ENCODE data around the gene RFFL. TPM values are rescaled to one million over a fixed set of nuclear protein-coding genes. Genes with fewer than 3 reads are reported as not detected.
A peak's percentile ranks its signal among the peaks of the same experiment; 100 is the strongest.

The RFFL gene
- total RNA-seq, 4 donors from 2014 or later, result 16.5 to 31.9 (median 21.4) TPM

DNA sequence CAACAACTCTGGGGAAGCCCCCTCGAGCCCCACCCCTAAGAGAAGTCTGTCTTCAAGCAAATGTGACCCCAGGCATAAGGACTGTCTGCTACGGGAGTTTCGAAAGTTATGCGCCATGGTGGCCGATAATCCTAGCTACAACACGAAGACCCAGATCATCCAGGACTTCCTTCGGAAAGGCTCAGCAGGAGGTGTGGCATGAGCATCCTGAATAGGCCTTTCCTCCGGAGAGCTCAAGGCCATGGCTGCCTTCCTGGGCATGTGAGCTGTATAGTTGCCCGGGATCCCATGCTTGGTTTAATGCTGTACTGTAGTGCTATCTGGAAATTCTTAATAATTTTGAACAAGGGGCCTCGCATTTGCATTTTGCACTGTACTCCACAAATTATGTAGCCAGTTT lies 74.0 kb downstream of the RFFL start:
- intact Hi-C loops (cut with DNase I; ENCODE audit: low total_unique reads), result no loop called here
- no peak overlapping the region for H3K4me3 ChIP-seq (ENCODE audit: low read depth, poor library complexity, severe bottlenecking)
- DNase-seq (ENCODE audit: low spot score in 2 of 2), result no peak
- WGBS, 2 donors, result 91 to 93% methylated on average over 10 of the region's 10 CpGs
- TF ChIP-seq CTCF (IDR thresholded peaks at IDR 0.05) (no peak), POLR2A (IDR thresholded peaks at IDR 0.05) (no peak)

DNA sequence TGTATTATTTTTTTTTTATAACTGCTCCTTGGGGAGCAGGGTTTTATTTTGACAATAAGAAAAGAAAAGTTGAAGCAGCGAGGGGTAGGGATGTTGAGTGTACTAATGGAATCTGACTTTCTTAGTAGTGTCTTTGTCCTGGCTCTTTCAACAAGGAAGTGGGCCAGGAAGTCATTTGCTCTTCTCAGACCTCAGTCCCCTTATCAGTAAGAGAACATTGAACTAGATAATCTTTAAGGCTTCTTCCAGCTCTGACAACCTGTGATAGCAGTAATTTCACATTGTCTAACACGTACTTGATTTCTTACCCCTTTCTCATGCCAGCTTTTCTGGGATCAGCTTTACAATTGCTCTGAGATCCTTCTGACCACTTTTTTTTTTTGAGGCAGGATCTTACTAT lies 74.9 kb downstream of the RFFL start:
- intact Hi-C loops (cut with DNase I; ENCODE audit: low total_unique reads), result no loop called here
- WGBS, 2 donors, result 86 to 93% methylated on average over 2 of the region's 2 CpGs
- DNase-seq (ENCODE audit: low spot score in 2 of 2), result no peak
- no peak overlapping the region for H3K4me3 ChIP-seq (ENCODE audit: low read depth, poor library complexity, severe bottlenecking)
- TF ChIP-seq CTCF (IDR thresholded peaks at IDR 0.05) (no peak), POLR2A (IDR thresholded peaks at IDR 0.05) (no peak)

DNA sequence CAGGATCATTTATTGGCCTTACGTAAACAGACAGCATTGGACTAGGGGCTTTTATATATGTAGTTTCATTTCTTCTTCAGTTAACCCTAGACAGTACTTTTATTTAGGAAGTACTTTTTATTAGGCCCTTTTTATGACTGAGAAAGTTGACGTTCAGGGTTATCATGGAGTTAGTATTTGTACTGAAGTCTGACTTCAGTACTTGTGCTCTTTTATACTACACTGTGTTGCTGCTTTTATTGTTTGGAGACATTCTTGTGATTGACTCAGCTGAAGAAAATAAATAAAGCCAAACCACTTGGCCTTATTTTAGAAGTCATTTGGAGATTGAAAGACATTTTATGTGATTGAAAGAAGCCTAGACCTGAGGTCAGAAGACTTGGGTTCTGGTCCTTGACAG lies 76.3 kb downstream of the RFFL start:
- intact Hi-C loops (cut with DNase I; ENCODE audit: low total_unique reads), result no loop called here

DNA sequence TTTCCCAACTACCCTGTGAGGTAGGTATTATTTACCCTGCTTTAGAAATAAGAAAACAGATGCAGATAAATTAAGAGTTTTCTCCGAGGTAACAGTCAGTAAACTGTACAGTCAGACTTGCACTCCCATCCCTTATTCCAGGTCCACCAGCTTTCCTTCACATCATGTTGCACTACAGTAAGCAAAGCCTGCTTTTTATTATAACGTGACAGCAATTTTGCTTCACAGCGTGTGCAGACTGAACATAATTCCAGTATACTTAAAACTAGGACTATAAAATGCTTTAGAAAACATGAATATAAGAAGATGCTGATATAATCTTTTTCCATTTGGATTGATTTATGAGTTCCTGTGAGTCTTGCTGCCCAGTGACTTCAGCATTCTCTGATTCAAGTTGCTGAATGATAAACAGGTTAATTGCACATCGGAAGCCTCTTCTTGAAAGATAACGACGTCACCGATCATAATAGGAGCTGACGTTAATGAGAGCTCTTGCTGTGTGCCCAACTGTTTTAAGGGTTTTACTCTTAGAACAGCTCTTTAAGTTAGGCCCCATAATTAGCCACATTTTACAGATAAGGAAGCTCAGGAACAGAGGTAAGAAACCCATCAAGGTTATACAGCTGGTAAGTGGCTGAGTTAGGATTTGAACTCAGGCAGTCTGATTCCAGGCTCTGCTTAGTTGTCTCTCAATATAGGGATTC lies 81.8 kb downstream of the RFFL start:
- WGBS, 2 donors, result 7 to 12% methylated on average over 8 of the region's 8 CpGs
- no peak for TF ChIP-seq CTCF (IDR thresholded peaks at IDR 0.05)
- TF ChIP-seq POLR2A (IDR thresholded peaks at IDR 0.05), result no peak
- H3K4me3 ChIP-seq (ENCODE audit: low read depth, poor library complexity, severe bottlenecking), result no peak overlapping the region
- no peak for DNase-seq (ENCODE audit: low spot score in 2 of 2)
- intact Hi-C loops (cut with DNase I; ENCODE audit: low total_unique reads), result no loop called here

More for the DNA sequence above, 76.3 kb downstream of the RFFL start:
- WGBS, 2 donors, result 85 to 90% methylated on average over 2 of the region's 2 CpGs
- no peak for TF ChIP-seq CTCF (IDR thresholded peaks at IDR 0.05)
- TF ChIP-seq POLR2A (IDR thresholded peaks at IDR 0.05), result no peak
- DNase-seq (ENCODE audit: low spot score in 2 of 2), result no peak
- no peak overlapping the region for H3K4me3 ChIP-seq (ENCODE audit: low read depth, poor library complexity, severe bottlenecking)

DNA sequence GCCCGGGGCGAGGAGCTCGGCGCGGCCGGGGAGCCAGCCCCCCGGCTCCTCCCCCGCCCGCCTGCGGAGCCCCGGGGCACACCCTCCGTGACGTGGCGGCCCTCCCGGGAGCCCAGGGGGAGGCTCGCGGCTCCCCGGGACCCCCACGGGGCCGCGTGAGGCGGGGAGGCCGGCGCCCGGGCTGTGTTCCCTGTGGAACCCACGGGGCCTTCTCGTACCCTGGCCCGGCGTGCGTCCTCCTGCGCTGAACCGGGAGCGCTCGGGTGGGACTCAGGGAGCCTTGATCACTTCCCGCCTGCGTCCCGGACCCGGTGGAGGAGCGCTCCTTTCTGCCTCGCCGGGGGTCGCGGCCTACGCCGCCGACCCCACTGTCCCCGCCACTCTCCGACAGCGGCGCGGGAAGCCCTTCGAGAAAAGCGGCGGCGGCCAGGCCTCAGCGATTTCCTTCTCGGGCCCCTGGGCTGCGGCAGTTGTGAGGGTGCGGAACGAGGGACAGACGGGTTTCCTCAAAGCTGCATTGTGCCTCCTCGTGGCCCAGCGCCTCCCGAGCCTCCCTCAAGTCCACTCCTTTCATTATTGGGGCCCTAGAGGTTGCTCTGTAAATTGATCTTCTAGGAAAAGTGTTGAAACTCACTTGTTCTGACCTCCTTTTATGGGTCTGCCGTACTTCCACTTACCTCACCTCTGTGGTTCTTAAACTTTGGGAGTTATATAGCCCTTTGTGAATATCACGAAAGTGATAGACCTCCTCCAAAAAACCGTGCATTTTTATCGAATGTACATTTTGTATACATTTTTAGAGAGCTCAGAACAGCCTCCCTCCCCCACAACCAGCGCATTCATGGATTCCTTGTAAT lies 82.6 kb downstream of the RFFL start:
- peak; percentile 57 to 95 for DNase-seq (ENCODE audit: low spot score in 2 of 2)
- peak overlapping the region; percentile 59 for H3K4me3 ChIP-seq (ENCODE audit: low read depth, poor library complexity, severe bottlenecking)
- TF ChIP-seq CTCF (IDR thresholded peaks at IDR 0.05) (no peak), POLR2A (IDR thresholded peaks at IDR 0.05) (no peak)
- 0 to 2% methylated on average over 17 to 28 of the region's 69 CpGs for WGBS, 2 donors
- intact Hi-C loops (cut with DNase I; ENCODE audit: low total_unique reads), result no loop called here
